HCT116 (cell line): ENCODE measurements around the gene DPYD. TPM values are rescaled to one million over a fixed set of nuclear protein-coding genes. Genes with fewer than 3 reads are reported as not detected.

Experiments
- ATAC-seq: fragments of 200-7000 bp; cut with Tn5 transposase; 2 replicates; pipeline ENCODE4 v1.9.1; 2020; ENCODE audit warnings: mild to moderate bottlenecking, moderate library complexity
- BruUV-seq: library from RNA; stranded (reverse); fragments of 400-500 nt; replicated peaks from 2 replicates; lab custom pipeline; 2021; lab: Mats Ljungman, UMichigan
- CTCF ChIA-PET: fragments of 300-600 bp; sonication (Branson Sonifier 250); formaldehyde crosslinking; loops from one replicate; lab custom pipeline; 2021; ENCODE audit warnings: antibody characterized with exemption; lab: Charles Lee
- POLR2A ChIA-PET: fragments of 300-600, 350-600 bp; sonication (Branson Sonifier 250); formaldehyde crosslinking; loops from one replicate; lab custom pipeline; 2021; ENCODE audit warnings: antibody characterized with exemption; lab: Charles Lee
- RAD21 ChIA-PET, 2 experiments: fragments of 300-600 bp; sonication (Branson Sonifier 250); formaldehyde crosslinking; loops; one replicate each; lab custom pipeline; 2023; ENCODE audit warnings: low total read pairs in 2 of 2; ENCODE audit not compliant: uncharacterized antibody in 2 of 2, unreplicated experiment in 2 of 2, low non-redundant PET in 1 of 2; lab: Charles Lee
- DNase-seq: peaks from one replicate; pipeline ENCODE4 v3.0.0-alpha.2; 2010; ENCODE audit warnings: low read depth, low spot score
- H2AFZ ChIP-seq: fragments of 200-600 bp; shearing (Covaris generic), sonication (generic); 2 replicates; pipeline ENCODE4 v1.6.1; 2017; ENCODE audit warnings: low read depth, mixed run types, mixed read lengths, antibody characterized with exemption, low read length; ENCODE audit not compliant: poor library complexity, severe bottlenecking
- H3K27ac ChIP-seq: 2 replicates; pipeline ENCODE4 v1.5.1; 2012; ENCODE audit warnings: low read depth, low read length
- H3K27me3 ChIP-seq: fragments of 200-600 bp; sonication (generic); 2 replicates; pipeline ENCODE4 v1.6.1; 2016; ENCODE audit warnings: mixed run types, low read length, mixed read lengths; ENCODE audit not compliant: insufficient read depth
- H3K36me3 ChIP-seq, 2 experiments: fragments of 200-500 bp in 1 of 2; fragments of 200-600 bp in 1 of 2; sonication (Bioruptor generic) in 1 of 2; sonication (generic) in 1 of 2; 2 replicates each; pipeline versions ENCODE4 v1.5.1 to v1.6.1; 2014 to 2016; ENCODE audit warnings: low read length in 2 of 2, inconsistent platforms in 1 of 2, mixed read lengths in 1 of 2, mixed run types in 1 of 2; ENCODE audit not compliant: insufficient read depth in 2 of 2, control insufficient read depth in 1 of 2
- H3K4me1 ChIP-seq, 2 experiments: fragments of 200-600 bp in 1 of 2; sonication (generic) in 1 of 2; 2 replicates each; pipeline versions ENCODE4 v1.5.1 to v1.6.1; 2012 to 2017; ENCODE audit warnings: low read length in 2 of 2, inconsistent platforms in 1 of 2, mild to moderate bottlenecking in 1 of 2, mixed read lengths in 1 of 2, mixed run types in 1 of 2, moderate library complexity in 1 of 2; ENCODE audit not compliant: insufficient read depth in 2 of 2, control insufficient read depth in 1 of 2
- H3K4me2 ChIP-seq: fragments of 200-600 bp; sonication (generic); 2 replicates; pipeline ENCODE4 v1.6.1; 2017; ENCODE audit warnings: mixed run types, low read length, mixed read lengths
- H3K4me3 ChIP-seq, 2 experiments: fragments of 200-600 bp in 1 of 2; sonication (generic) in 1 of 2; replicated peaks in 1 of 2; 2 replicates each; pipeline ENCODE4 v1.5.1; 2011 to 2016; ENCODE audit warnings: low read length in 2 of 2, control low read depth in 1 of 2, low read depth in 1 of 2, mild to moderate bottlenecking in 1 of 2, mixed read lengths in 1 of 2, mixed run types in 1 of 2
- H3K79me2 ChIP-seq: fragments of 200-600 bp; sonication (generic); 2 replicates; pipeline ENCODE4 v1.6.1; 2017; ENCODE audit warnings: mild to moderate bottlenecking, mixed run types, low read length, moderate library complexity, mixed read lengths; ENCODE audit not compliant: insufficient read depth
- H3K9ac ChIP-seq: fragments of 200-600 bp; sonication (generic); 2 replicates; pipeline ENCODE4 v1.6.1; 2016; ENCODE audit warnings: low read length, mixed read lengths
- H3K9me2 ChIP-seq: fragments of 200-600 bp; sonication (generic), shearing (Covaris generic); 2 replicates; pipeline ENCODE4 v1.6.1; 2017; ENCODE audit warnings: mixed run types, mild to moderate bottlenecking, moderate library complexity; ENCODE audit not compliant: insufficient read depth
- H3K9me3 ChIP-seq, 2 experiments: fragments of 200-500 bp in 1 of 2; fragments of 200-600 bp in 1 of 2; sonication (Bioruptor generic) in 1 of 2; sonication (generic) in 1 of 2; 2 replicates each; pipeline ENCODE4 v1.6.1; 2014 to 2017; ENCODE audit warnings: low read length in 2 of 2, mixed read lengths in 2 of 2, inconsistent platforms in 1 of 2, low read depth in 1 of 2, mild to moderate bottlenecking in 1 of 2, mixed run types in 1 of 2, moderate library complexity in 1 of 2; ENCODE audit not compliant: control insufficient read depth in 1 of 2, insufficient read depth in 1 of 2
- H4K20me1 ChIP-seq: fragments of 200-600 bp; sonication (generic), shearing (Covaris generic); 2 replicates; pipeline ENCODE4 v1.6.1; 2017; ENCODE audit warnings: mixed run types, mild to moderate bottlenecking, moderate library complexity; ENCODE audit not compliant: insufficient read depth
- ATF3 ChIP-seq: IDR thresholded peaks from 2 replicates; pipeline ENCODE4 v1.6.1; 2012
- CBX3 ChIP-seq: IDR thresholded peaks from 2 replicates; pipeline ENCODE4 v1.6.1; 2012; ENCODE audit warnings: low read depth
- EZH2phosphoT487 ChIP-seq: fragments of 200-600 bp; IDR thresholded peaks from 2 replicates; pipeline ENCODE4 v1.6.1; 2018; ENCODE audit warnings: antibody characterized with exemption, borderline replicate concordance
- MAX ChIP-seq: IDR thresholded peaks from 2 replicates; pipeline ENCODE4 v1.6.1; 2012
- POLR2A ChIP-seq: IDR thresholded peaks from 2 replicates; pipeline ENCODE4 v1.7.0; 2011; ENCODE audit warnings: borderline replicate concordance; ENCODE audit not compliant: insufficient read depth, insufficient read length; ENCODE audit errors: extremely low read depth
- SIN3A ChIP-seq: IDR thresholded peaks from 2 replicates; pipeline ENCODE4 v1.6.1; 2012; ENCODE audit warnings: low read depth
- SP1 ChIP-seq: IDR thresholded peaks from 2 replicates; pipeline ENCODE4 v1.6.1; 2012; ENCODE audit warnings: low read depth
- SRF ChIP-seq: IDR thresholded peaks from 2 replicates; pipeline ENCODE4 v1.6.1; 2012; ENCODE audit warnings: low read depth
- ZBTB33 ChIP-seq: IDR thresholded peaks from 2 replicates; pipeline ENCODE4 v1.6.1; 2011; ENCODE audit warnings: mild to moderate bottlenecking, low read length, moderate library complexity; ENCODE audit not compliant: insufficient replicate concordance; ENCODE audit errors: extremely low read depth
- ZNF274 ChIP-seq: fragments of 200-500 bp; sonication (Bioruptor generic); IDR thresholded peaks from 2 replicates; pipeline ENCODE4 v1.6.1; 2014; ENCODE audit warnings: mild to moderate bottlenecking, low read depth, low read length, inconsistent platforms
- intact Hi-C: fragments of 100-400 bp; cut with micrococcal nuclease; formaldehyde crosslinking; loops from 2 replicates; pipeline ENCODE4 v1.10.0; 2022
- total RNA-seq: library from RNA; stranded (reverse); gene quantifications from one replicate; pipeline ENCODE4 v1.2.1, GENCODE V29; 2021; ENCODE audit not compliant: unreplicated experiment

Gene DPYD
- total RNA-seq, 1 experiment from 2014 or later = 1.7 TPM

GRCh38 chr1:97814121-97814520 is 106.7 kb downstream of the DPYD start:
- no peaks in the 10 kb centered on the region for H4K20me1 ChIP-seq
- ChIA-PET POLR2A (no interaction called here), CTCF (no interaction called here), RAD21 (interaction anchor here in 1 of 2 experiments (0.6 kb wide), 1 partner anchor 715 kb away, joined by 3 read pairs; no protein-coding TSS in a partner anchor)
- H3K9me3 ChIP-seq = no peaks in the 10 kb centered on the region
- H3K27me3 ChIP-seq = no peaks in the 10 kb centered on the region
- no TSS peak for BruUV-seq
- intact Hi-C loops = no loop called here
- H3K27ac ChIP-seq = no peak overlapping the region
- ATAC-seq = no peak
- no peak overlapping the region for H3K4me3 ChIP-seq
- H3K79me2 ChIP-seq = no peaks in the 10 kb centered on the region
- no peak overlapping the region for H2AFZ ChIP-seq
- H3K4me2 ChIP-seq = no peak overlapping the region
- no peak for TF ChIP-seq SP1
- TF ChIP-seq MAX = no peak
- TF ChIP-seq SRF = no peak
- no peaks in the 10 kb centered on the region; a peak in 1 of 4 replicates for H3K4me1 ChIP-seq
- H3K9ac ChIP-seq = no peak overlapping the region
- H3K9me2 ChIP-seq = no peaks in the 10 kb centered on the region
- no peak for DNase-seq
- no peaks in the 10 kb centered on the region for H3K36me3 ChIP-seq

GRCh38 chr1:97812076-97812475 is 108.8 kb downstream of the DPYD start:
- DNase-seq = no peak
- Histone ChIP-seq H3K36me3 (no peaks in the 10 kb centered on the region), H3K4me1 (no peaks in the 10 kb centered on the region; a peak in 1 of 4 replicates), H3K9me3 (no peaks in the 10 kb centered on the region), H3K9ac (no peak overlapping the region), H3K27ac (no peak overlapping the region), H3K4me2 (no peak overlapping the region), H3K4me3 (no peak overlapping the region), H4K20me1 (no peaks in the 10 kb centered on the region), H2AFZ (no peak overlapping the region), H3K27me3 (no peaks in the 10 kb centered on the region), H3K79me2 (no peaks in the 10 kb centered on the region), H3K9me2 (no peaks in the 10 kb centered on the region)
- BruUV-seq = no TSS peak
- ChIA-PET CTCF (no interaction called here), RAD21 (no interaction called here), POLR2A (no interaction called here)
- intact Hi-C loops = no loop called here
- TF ChIP-seq POLR2A (no peak), CBX3 (no peak), ZBTB33 (no peak), ZNF274 (no peak), SRF (no peak), EZH2phosphoT487 (no peak), ATF3 (no peak), SIN3A (no peak)
- ATAC-seq = no peak
